ENCODE data around the gene SH3TC1.

The SH3TC1 gene

GRCh38 chr4:8181119-8181518, 18.0 kb upstream of the SH3TC1 start:
- DNase-seq (ENCODE audit: low read depth): no peak

GRCh38 chr4:8181844-8182243, 17.2 kb upstream of the SH3TC1 start:
- no peak for DNase-seq (ENCODE audit: low read depth)

- no peak for DNase-seq (ENCODE audit: low read depth)
Measured at GRCh38 chr4:8182294-8182693, 16.8 kb upstream of the SH3TC1 start.

- peak; percentile 42 for DNase-seq (ENCODE audit: low read depth)
Measured at GRCh38 chr4:8182858-8183725, 16.0 kb upstream of the SH3TC1 start.

GRCh38 chr4:8184061-8184460, 15.0 kb upstream of the SH3TC1 start:
- DNase-seq (ENCODE audit: low read depth): no peak

GRCh38 chr4:8185295-8185694, 13.8 kb upstream of the SH3TC1 start:
- no peak for DNase-seq (ENCODE audit: low read depth)

- DNase-seq (ENCODE audit: low read depth): no peak
Measured at GRCh38 chr4:8185930-8186329, 13.2 kb upstream of the SH3TC1 start.

GRCh38 chr4:8188085-8188484, 11.0 kb upstream of the SH3TC1 start:
- no peak for DNase-seq (ENCODE audit: low read depth)

- no peak for DNase-seq (ENCODE audit: low read depth)
Measured at GRCh38 chr4:8188743-8189550, 10.1 kb upstream of the SH3TC1 start.

- DNase-seq (ENCODE audit: low read depth): no peak
Measured at GRCh38 chr4:8189551-8190466, 9.3 kb upstream of the SH3TC1 start.

- peak; percentile 42 for DNase-seq (ENCODE audit: low read depth)
Measured at GRCh38 chr4:8191136-8191747, 7.8 kb upstream of the SH3TC1 start.

- no peak for DNase-seq (ENCODE audit: low read depth)
Measured at GRCh38 chr4:8192748-8193738, 6.0 kb upstream of the SH3TC1 start.

GRCh38 chr4:8194306-8195242, 4.5 kb upstream of the SH3TC1 start:
- DNase-seq (ENCODE audit: low read depth): no peak

- no peak for DNase-seq (ENCODE audit: low read depth)
Measured at GRCh38 chr4:8195431-8195830, 3.7 kb upstream of the SH3TC1 start.

- no peak for DNase-seq (ENCODE audit: low read depth)
Measured at GRCh38 chr4:8195841-8196458, 3.1 kb upstream of the SH3TC1 start.

- DNase-seq (ENCODE audit: low read depth): no peak
Measured at GRCh38 chr4:8197521-8197920, 1.6 kb upstream of the SH3TC1 start.

GRCh38 chr4:8198206-8198905, 734 bp upstream of the SH3TC1 start:
- DNase-seq (ENCODE audit: low read depth): no peak

Measured in HS-27A (cell line).